GM12878 (cell line): ENCODE measurements around the gene SH2D2A. TPM values are rescaled to one million over a fixed set of nuclear protein-coding genes. Genes with fewer than 3 reads are reported as not detected.

Experiments
- ATAC-seq: fragments of 200-7000 bp; cut with Tn5 transposase; 3 replicates; pipeline ENCODE4 v1.9.1; 2020; ENCODE audit warnings: mild to moderate bottlenecking, moderate library complexity
- BruUV-seq: library from RNA; stranded (reverse); fragments of 400-500 nt; replicated peaks from 2 replicates; lab custom pipeline; 2021; lab: Mats Ljungman, UMichigan
- CTCF ChIA-PET: fragments of 300-600 bp; sonication (Branson Sonifier 250); formaldehyde crosslinking; extraction: SDS; loops from one replicate; lab custom pipeline; 2021; ENCODE audit warnings: inconsistent platforms; lab: Yijun Ruan, JAX
- POLR2A ChIA-PET: fragments of 350-600 bp; formaldehyde crosslinking; extraction: SDS; loops from one replicate; lab custom pipeline; 2021; ENCODE audit warnings: inconsistent platforms; lab: Charles Lee
- RAD21 ChIA-PET: fragments of 300-600 bp; sonication (Branson Sonifier 250); formaldehyde crosslinking; loops from one replicate; lab custom pipeline; 2023; ENCODE audit warnings: antibody characterized with exemption; ENCODE audit not compliant: unreplicated experiment; lab: Charles Lee
- SMC1A ChIA-PET: fragments of 300-600 bp; sonication (Branson Sonifier 250); formaldehyde crosslinking; loops from one replicate; lab custom pipeline; 2023; ENCODE audit not compliant: unreplicated experiment, uncharacterized antibody; lab: Charles Lee
- DNase-seq: peaks from one replicate; pipeline ENCODE4 v3.0.0-alpha.2; 2011; ENCODE audit warnings: low read depth, low spot score
- FAIRE-seq: peaks from 3 replicates; lab custom pipeline; 2011; peaks lifted over from hg19 to GRCh38; lab: Jason Lieb, UNC
- H2AFZ ChIP-seq: 2 replicates; pipeline ENCODE4 v1.6.0; 2011; ENCODE audit warnings: low read depth, low read length, control low read depth; ENCODE audit not compliant: control insufficient read depth
- H3K27ac ChIP-seq: 2 replicates; pipeline ENCODE4 v1.5.1; 2011; ENCODE audit warnings: control low read depth; ENCODE audit not compliant: control insufficient read depth, insufficient read depth
- H3K27me3 ChIP-seq, 2 experiments: replicated peaks in 1 of 2; 2 replicates each; pipeline versions ENCODE4 v1.6.0 to v1.6.1; 2011; ENCODE audit warnings: low read length in 1 of 2; ENCODE audit not compliant: control insufficient read depth in 2 of 2, insufficient read depth in 2 of 2
- H3K36me3 ChIP-seq, 2 experiments: 2 replicates each; pipeline ENCODE4 v1.5.1; 2011; ENCODE audit warnings: low read length in 1 of 2; ENCODE audit not compliant: control insufficient read depth in 2 of 2, insufficient read depth in 2 of 2
- H3K4me1 ChIP-seq: 2 replicates; pipeline ENCODE4 v1.6.1; 2011; ENCODE audit warnings: mild to moderate bottlenecking, low read length, moderate library complexity, mixed read lengths; ENCODE audit not compliant: control insufficient read depth, insufficient read depth
- H3K4me2 ChIP-seq: 2 replicates; pipeline ENCODE4 v1.6.0; 2011; ENCODE audit warnings: control low read depth; ENCODE audit not compliant: control insufficient read depth, insufficient read depth
- H3K4me3 ChIP-seq: fragments of 200-600 bp; sonication (generic); 2 replicates; pipeline ENCODE4 v1.5.1; 2016
- H3K79me2 ChIP-seq: 2 replicates; pipeline ENCODE4 v1.6.0; 2011; ENCODE audit warnings: low read length; ENCODE audit not compliant: control insufficient read depth, insufficient read depth
- H3K9ac ChIP-seq: 2 replicates; pipeline ENCODE4 v1.8.0; 2011; ENCODE audit warnings: low read length, control low read depth, mixed read lengths; ENCODE audit not compliant: control insufficient read depth, insufficient read depth
- H3K9me3 ChIP-seq: replicated peaks from 3 replicates; pipeline ENCODE4 v1.5.1; 2011; ENCODE audit warnings: mild to moderate bottlenecking, low read length; ENCODE audit not compliant: control insufficient read depth, insufficient read depth
- H4K20me1 ChIP-seq: 2 replicates; pipeline ENCODE4 v1.6.0; 2011; ENCODE audit not compliant: control insufficient read depth, insufficient read depth
- EP300 ChIP-seq, 2 experiments: fragments of 150-350 bp in 1 of 2; IDR thresholded peaks; 2 replicates each; pipeline ENCODE4 v1.6.1; 2011 to 2012; ENCODE audit warnings: low read depth in 2 of 2, low read length in 2 of 2, borderline replicate concordance in 1 of 2, improper control_type of control experiment in 1 of 2, inconsistent platforms in 1 of 2; ENCODE audit not compliant: control insufficient read depth in 1 of 2
- WGBS: methylation state at CpG from one replicate; pipeline ENCODE4 v1.1.6; 2016; ENCODE audit warnings: low lambda C conversion rate; ENCODE audit not compliant: insufficient replicate concordance, insufficient coverage; ENCODE audit errors: missing lambda C conversion rate; 5-methylcytosine and 5-hydroxymethylcytosine counted together
- in situ Hi-C: fragments of 300-500 bp; cut with MboI; formaldehyde crosslinking; loops from 9 replicates; pipeline ENCODE4 v1.14.3; 2018; ENCODE audit warnings: mixed read lengths
- intact Hi-C: fragments of 100-400 bp; cut with micrococcal nuclease; formaldehyde crosslinking; loops from one replicate; pipeline ENCODE4 v1.14.2; 2022; ENCODE audit not compliant: unreplicated experiment
- polyA plus RNA-seq, 11 experiments: library from polyadenylated mRNA; depleted of rRNA in 4 of 11; unstranded in 6 of 11; stranded (reverse) in 5 of 11; fragments of >200 nt; fragmentation: Nextera tagmentation in 4 of 11; fragmentation: Illumina TruSeq in 1 of 11; extraction: Ambion mirVana in 4 of 11; extraction: Trizol in 1 of 11; gene quantifications; 1 replicate in 1 of 11; 2 replicates in 10 of 11; pipeline versions ENCODE4 v1.2.1 to v1.2.3, GENCODE V29; 2011 to 2016; ENCODE audit warnings: inconsistent platforms in 2 of 11, missing spikeins in 2 of 11, low read depth in 1 of 11
- total RNA-seq, 4 experiments: library from RNA; depleted of rRNA in 3 of 4; stranded (reverse); fragments of >200 nt in 3 of 4; fragmentation: Illumina TruSeq in 1 of 4; extraction: Trizol in 1 of 4; gene quantifications; 2 replicates each; pipeline versions ENCODE4 v1.2.1 to v1.2.3, GENCODE V29; 2013 to 2021
- TF ChIP-seq, protein P1 (sequence below): fragments of 450-650 bp; IDR thresholded peaks from 2 replicates; pipeline ENCODE4 v1.6.1; 2016; ENCODE audit warnings: mild to moderate bottlenecking

The SH2D2A gene
- total and polyA plus RNA-seq, 10 of the 15 experiments (the other 5 are each of a cell fraction or from before 2014, with no cell fraction given), result 0.72 to 15.9 (median 7.0) TPM

DNA sequence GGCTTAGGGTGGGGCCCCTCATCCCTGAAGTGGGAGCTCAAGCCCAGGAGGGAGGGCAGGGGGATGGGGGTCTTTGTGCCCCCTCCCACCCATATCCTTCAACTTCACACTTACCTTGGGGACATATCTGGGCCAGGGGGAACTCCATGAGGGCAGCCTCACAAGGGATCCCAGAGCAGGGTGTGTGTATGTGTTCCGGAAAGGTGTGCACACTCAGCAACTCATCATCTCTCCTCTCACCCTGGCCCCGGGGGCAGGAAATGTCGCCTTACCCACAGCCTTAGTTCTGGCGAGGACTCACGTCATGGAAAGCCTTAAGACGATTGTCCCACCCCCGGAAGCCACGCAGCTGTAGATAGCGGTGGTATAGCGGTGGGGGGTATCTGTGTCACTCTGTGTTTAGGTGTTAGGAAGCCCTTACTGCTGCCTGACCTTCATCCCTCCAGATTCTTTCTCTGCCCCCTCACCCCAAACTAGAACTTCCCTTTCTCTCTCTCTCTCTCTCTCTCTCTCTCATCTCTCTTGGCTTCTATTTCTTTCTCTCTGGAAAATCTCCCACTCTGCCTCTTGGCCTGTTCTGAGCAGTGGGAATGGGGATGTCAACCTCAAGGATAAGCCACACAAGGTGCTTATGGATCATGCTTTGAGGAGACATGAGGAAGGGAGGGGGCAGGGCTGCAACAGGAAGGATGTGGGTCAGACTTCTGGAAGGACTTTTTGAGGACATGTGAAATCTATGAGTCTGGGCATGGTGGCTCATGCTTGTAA lies at the start of gene SH2D2A (continued):
- TF ChIP-seq, protein P1, sequence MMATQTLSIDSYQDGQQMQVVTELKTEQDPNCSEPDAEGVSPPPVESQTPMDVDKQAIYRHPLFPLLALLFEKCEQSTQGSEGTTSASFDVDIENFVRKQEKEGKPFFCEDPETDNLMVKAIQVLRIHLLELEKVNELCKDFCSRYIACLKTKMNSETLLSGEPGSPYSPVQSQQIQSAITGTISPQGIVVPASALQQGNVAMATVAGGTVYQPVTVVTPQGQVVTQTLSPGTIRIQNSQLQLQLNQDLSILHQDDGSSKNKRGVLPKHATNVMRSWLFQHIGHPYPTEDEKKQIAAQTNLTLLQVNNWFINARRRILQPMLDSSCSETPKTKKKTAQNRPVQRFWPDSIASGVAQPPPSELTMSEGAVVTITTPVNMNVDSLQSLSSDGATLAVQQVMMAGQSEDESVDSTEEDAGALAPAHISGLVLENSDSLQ, result peak; percentile 74

DNA sequence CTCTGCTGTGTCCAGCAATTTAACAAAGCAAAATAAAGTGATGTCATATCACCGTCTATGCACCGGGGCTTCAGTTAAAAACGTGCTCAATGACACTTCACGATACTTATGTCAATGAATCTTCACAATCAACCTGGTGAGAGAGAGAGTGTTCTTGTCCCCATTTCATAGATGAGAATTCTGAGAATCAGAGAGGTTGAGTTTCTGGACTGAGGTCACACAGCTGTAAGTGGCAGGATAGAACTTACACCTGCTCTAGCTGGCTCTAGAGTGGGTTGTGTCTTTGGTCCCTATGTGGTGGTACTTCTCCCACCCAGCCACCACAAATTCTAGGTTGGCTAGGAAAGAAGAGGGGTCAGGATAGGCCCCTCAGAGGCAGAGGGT lies 49.2 kb upstream of the SH2D2A start:
- TF ChIP-seq EP300 (IDR thresholded peaks at IDR 0.05; ENCODE audit: borderline replicate concordance in 1 of 2, control insufficient read depth in 1 of 2, low read depth in 2 of 2, low read length in 2 of 2), result no peak
- Histone ChIP-seq H2AFZ (no peak overlapping the region), H3K79me2 (no peaks in the 10 kb centered on the region), H4K20me1 (no peaks in the 10 kb centered on the region), H3K36me3 (no peaks in the 10 kb centered on the region), H3K4me3 (no peak overlapping the region), H3K27ac (no peak overlapping the region), H3K9ac (no peak overlapping the region), H3K4me2 (no peak overlapping the region), H3K9me3 (no peaks in the 10 kb centered on the region), H3K4me1 (peaks cover 13% of the 10 kb centered on the region), H3K27me3 (peaks cover 1 to 7% of the 10 kb centered on the region in 2 experiments)
- WGBS, result 74% methylated on average over 4 of the region's 4 CpGs
- BruUV-seq, result no TSS peak
- in situ Hi-C loops, result no loop called here
- FAIRE-seq (peak; percentile 13), ATAC-seq (no peak), DNase-seq (no peak)
- POLR2A ChIA-PET, result no interaction called here
- CTCF ChIA-PET, result interaction anchor here (1.7 to 3.1 kb wide), 2 partner anchors 27 to 140 kb away, joined by 5 to 10 read pairs; no protein-coding TSS in a partner anchor
- intact Hi-C loops, result no loop called here
- SMC1A ChIA-PET, result no interaction called here
- RAD21 ChIA-PET, result no interaction called here
